MV-4-11 (cell line): Measurements from ENCODE around the gene MDGA2.

Source experiments
- DNase-seq: peaks from one replicate; lab custom pipeline; 2025; lab: John Stamatoyannopoulos, UW

The MDGA2 gene

DNA sequence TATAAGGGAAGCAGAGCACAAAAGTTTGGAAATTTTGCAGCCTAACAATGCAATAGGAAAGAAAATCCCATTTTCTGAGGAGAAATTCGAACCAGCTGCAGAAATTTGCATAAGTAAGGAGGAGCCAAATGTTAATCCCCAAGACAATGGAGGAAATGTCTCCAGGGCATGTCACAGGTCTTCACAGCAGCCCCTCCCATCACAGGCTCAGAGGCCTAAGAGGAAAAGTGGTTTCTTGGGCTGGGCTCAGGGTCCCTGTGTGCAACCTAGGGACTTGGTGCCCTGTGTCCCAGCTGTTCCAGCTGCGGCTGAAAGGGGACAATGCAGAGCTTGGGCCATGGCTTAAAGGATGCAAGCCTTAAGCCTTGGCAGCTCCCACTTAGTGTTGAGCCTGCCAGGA lies 190.0 kb downstream of the MDGA2 start:
- no peak for DNase-seq

DNA sequence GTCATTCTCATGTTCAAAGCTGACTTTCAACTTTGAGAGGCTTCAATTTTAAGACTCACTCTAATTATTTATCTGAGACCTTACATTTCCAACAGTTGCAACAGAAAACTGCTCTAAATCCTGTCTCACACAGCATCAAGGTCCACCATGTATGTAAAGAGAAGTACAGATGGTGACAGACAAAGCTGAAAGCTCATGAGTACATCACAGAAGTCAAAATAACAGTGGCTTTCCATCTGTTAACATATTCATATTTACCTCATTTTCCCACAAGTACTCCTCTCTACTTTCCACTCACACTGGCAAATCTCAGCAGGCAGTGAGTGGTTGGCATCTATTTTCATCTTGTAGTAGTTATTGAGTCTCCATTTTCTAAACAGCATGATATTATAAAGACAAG lies 192.0 kb downstream of the MDGA2 start:
- DNase-seq: no peak

DNA sequence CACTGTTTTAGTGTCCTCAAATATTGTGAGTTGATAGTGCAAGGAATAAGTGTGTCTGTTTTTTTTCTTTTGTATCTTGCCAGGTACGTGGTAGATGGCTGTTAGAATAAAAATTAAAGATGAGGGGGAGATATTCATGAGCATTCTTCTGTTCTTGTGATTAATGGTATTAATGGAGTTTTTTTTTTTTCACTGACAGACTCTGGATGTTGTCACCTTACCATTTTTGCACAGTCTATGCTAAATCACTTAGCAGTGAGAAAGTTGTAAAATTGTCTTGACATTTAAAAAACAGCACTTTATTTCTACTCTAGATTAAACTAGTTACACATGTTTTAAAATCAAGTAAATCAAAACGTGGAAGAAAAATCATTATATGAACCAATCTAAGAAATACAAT lies 204.3 kb downstream of the MDGA2 start:
- DNase-seq: no peak

DNA sequence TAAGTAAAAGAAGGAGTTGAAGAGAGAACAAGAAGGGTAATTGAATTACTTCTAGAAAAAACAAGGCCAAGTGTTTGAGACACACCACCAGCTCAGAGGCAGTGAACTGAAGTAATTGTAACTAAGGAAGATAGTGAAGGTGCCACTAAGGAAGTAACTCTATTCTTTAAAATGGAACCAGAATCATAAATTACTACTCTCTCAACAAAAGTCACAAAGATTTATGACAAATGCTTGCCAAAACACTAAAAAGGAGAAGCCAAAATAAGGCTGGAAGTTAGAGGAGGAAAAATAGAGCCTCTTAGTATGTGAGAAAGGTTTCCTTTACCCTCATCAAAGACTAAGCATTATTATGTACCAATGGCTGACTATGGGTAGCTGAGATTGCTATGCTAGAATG lies 208.5 kb downstream of the MDGA2 start:
- DNase-seq: no peak

DNA sequence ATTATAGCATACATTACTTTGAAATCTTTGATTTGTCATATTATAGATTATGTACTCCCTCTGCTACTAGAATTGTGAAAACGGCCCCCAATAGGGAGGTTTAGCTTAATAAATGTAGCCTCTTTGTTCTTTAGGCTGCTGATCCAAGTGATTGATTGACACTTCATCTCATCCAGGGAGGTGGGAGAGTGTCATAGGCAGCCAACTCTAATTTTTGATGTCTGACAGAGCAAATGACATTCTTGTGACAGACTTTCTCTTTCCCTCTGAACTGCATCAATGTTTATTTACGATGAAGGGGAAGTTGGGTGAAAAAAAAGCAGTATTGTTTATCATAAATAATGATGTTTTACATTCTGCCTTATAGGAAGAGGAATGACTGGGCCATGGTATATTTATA lies 221.4 kb downstream of the MDGA2 start:
- no peak for DNase-seq

DNA sequence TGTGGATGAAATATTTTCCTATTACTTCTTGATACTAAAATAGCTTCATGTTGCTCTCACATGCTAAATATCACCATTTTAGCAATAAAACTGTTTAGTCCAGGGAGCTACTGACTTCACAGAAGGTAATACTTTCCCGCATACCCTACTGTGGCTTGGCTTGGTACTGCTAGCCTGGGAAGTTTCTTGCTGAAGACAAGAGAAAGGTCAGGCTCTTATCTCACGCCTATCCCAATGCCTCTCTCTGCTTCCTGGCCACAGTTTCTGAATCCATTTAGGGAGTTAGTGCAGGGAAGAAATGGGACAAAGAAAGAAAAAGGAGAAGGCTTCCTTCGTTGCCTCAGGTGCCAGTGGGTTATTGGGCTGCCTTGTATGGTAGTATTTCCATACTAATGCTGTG lies 228.3 kb downstream of the MDGA2 start:
- no peak for DNase-seq

DNA sequence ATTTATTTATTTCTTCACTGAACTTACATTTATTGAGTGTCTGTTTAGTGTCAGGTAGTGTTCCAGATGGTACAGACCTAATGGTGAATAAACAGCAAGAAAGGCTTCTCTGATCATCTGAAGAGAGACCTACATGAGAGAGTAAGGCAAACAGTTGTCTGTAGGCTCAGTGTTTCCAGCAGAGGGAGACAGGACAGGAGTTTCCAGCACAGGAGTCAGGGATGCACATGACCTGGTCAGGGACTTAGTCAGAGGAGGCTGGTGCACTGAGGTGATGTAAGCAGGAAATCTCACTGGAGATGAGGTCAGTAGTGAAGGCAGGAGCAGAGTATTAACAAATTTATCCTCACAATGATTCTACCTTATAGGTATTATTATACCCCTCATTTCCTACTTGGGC lies 233.2 kb downstream of the MDGA2 start:
- DNase-seq: peak; percentile 25

DNA sequence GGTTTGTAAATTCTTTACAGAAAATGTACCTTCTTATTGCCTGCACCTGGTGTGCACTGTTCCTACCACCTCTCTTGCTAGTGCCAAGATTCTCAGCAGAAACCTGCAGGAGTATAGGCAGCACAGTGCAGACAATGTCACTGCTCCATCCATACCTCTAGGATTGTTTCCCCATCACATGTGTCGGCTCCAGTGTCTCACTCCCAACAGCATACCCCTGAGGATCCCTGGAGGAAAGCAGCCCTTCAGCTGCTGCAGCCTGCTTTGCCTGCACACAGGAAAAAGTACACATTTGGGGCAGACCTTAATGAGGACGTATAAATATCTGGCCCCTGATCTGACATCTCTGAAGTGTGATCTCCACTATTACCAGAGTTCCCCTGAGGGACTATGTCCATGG lies 235.5 kb downstream of the MDGA2 start:
- DNase-seq: no peak

DNA sequence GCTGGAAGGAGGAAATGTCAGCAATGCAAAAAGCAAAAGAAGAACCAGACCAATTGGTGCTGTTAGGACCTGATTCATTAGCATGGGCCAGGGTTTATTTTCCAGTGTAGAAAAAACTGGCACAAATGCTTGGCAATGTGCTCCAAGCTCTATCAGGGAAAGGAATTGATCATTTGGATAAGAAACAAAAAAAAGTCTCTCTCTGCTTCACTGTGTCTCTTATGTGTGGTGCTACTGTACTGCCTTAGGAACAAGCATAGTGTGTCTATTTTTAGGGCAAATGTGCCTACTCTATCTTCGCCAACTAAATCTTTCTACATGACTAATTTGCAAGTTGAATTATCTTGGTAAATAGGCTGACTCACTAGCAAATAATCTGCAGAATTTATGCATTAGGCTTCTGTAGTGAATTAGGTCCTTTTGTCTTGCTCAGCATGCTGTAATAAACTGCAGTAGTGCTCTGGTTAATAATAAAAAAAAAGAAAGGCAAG lies 236.7 kb downstream of the MDGA2 start:
- DNase-seq: no peak

DNA sequence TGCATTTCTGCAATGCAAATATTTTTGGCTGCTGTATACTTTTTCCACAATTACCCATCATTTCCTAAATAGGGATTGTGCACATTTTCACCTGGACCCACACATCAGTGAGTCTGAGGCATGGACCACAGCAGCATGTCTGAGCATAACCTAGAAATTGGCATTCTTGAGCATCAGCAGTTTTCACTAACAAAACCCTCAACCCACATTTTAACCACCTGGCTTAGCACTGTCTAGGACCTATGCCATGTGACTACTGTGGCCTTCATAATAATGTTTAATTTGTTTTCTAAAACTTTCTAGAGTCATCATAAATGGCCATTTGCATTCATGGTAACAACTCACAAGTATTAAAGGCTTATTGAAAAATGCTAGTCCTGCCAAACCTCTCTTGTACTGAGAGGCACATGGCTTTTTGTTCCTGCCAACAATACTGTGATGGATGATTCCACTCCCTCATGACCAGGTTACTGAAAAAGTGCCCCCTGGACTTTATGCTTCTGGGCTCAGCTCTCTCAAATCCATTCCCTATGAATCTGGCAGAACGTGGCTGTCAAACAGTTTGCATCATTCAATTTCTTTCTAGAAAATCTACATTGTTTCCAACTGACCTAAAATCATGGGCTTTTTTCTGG lies 240.0 kb downstream of the MDGA2 start:
- no peak for DNase-seq

DNA sequence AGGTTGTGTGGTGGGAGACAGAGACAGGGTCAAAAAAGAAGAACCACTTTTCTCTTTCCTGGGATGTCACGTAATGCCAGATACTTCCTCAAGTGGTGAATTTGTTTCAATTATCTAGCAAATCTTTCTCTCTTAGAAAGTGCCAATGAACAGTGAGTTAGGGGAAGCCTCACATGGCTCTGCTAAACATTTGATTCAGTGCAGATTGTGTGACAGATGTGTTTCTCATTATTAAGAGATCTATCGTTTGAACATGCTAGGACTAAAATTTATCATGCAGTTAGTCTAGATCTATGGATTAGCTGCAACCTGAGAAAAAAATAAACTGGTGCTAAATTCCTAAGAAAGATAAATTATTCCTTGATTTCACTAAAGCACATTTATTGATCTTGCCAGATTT lies 247.8 kb downstream of the MDGA2 start:
- no peak for DNase-seq

DNA sequence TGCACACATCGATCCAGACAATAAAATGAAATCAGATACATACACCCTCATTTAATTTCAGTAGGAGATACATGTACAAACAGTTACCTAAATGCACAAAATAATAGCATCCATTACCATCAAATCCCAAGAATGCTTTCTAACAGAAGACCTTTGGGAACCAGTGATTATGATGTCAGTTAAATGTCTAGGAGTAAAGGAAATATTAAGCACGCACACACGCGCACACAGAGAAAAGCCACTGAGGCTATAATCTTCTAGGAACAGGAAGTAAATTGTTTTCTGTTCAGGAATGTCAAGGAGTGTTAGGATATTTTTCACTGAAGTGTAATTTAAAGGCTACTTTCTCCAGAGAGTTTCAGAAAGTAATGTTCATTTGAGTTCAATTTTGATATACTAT lies 250.1 kb downstream of the MDGA2 start:
- DNase-seq: no peak

DNA sequence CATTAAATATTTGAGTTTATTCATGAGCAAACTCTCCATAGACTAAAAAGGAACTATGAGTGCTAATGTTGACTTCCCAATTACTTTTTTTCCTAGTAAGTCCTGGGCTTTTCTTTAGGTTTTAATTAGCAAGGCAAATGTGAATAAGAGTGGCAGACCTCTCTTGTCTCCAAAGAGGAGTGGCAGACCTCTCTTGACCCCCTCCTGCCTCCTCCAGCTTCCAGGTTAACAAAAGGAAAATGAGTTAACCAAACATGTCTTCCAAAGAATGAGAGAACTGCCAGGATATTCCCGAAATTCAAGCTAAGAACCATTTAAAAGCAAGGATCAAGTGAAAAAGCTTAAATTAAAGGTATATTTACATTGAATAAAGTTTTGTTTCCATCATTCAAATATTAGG lies 253.2 kb downstream of the MDGA2 start:
- no peak for DNase-seq

DNA sequence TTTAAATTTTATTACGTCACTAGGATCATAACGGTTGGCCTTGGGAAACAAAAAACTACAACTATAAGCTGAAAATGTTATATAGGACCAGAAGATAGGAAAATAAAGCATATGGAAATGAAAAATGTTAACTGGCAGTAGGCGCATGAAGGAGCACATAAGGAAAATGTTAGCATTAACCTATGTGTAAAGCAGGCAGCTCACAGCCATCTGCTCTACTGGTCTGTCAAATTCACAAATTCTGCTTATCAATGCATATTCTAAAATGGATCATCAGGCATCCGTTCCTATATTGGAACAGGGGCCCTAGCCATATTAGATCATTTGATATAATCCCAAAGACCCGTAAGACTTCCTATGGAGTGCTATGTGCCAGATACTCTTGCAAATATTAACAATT lies 263.9 kb downstream of the MDGA2 start:
- DNase-seq: no peak

DNA sequence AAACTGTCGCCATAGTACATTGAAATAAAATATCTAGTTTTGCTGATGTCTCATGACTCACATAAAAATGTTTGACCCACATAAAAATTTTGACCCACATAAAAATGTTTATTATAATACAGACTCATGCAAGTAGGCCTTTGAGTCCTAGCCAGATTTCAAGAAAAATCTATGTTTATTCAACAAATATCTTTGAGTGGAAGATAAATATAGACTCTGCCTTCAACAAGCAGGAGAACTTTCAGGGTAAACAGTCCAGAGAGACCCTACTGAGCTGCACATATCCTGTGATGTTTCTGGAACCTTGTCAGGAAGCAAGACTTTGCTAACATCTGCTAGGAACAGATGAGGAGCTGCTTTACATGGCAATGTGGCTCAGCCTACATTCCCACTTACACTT lies 283.1 kb downstream of the MDGA2 start:
- no peak for DNase-seq

DNA sequence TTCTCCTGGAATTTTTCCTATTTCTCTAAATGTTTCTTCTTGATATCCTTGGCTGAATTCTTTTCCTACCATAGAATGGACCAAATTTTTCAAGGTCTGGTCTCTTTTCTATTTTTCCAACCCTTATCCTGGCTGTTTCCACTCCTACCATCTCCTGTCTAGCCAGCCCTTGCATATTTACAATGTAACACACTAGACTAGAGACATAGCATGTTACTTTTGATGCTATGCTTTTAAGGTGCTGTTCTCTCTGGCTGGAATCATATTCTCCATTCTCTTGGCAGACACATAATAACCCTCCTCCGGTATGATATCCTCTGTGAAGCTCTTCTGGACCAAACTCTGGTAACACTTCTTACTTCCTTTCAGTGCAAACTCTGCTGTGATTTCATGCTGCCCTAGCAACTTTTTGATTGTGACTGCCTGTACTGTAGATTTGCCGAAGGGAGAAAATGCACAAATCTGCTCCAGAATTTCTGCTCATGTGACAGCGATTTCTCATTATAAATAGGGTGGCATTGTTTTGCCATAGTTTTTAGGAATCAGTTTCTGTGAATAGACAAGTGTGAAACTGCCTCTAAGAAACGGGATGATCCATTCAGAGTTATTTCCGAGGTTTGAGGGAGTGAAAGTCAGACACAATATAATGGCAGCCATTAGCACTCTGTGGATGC lies 284.4 kb downstream of the MDGA2 start:
- no peak for DNase-seq

DNA sequence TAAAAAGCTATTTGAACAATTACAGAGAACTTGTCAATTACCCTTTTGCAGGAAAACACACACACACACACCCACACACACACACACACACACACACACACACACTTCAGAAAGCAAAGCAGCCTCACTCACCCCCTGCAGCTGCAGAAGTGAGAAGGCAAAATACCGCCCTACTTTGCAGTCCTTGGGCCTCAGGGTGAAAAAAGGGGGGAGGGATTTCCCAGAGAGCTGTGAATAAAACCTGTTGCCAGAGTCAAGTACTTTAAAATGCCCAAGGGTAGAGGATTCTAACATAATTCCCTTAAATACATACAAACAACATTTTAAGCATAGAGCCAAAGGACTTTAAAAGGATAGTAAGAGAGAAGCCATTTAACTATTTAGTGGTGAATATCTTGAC lies 285.9 kb downstream of the MDGA2 start:
- no peak for DNase-seq

DNA sequence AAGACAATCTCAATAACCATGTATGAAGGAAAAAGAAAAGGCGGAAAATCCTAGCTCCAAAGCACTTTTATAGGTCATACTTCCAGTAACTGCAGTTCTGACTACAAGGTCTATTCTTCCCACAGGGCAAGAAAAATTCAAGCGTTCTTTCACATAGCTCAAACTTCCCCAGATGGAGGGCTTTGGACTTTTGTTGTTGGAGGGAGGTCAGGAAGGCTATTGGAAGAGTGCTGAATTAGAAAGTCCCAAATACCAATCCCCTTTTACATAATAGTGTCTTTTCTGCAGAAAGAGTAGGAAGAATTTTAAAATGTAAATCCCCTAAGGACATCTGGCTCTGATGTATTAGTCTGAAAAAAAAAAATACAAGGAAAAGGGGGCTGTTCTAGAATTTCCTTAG lies 309.4 kb downstream of the MDGA2 start:
- no peak for DNase-seq

DNA sequence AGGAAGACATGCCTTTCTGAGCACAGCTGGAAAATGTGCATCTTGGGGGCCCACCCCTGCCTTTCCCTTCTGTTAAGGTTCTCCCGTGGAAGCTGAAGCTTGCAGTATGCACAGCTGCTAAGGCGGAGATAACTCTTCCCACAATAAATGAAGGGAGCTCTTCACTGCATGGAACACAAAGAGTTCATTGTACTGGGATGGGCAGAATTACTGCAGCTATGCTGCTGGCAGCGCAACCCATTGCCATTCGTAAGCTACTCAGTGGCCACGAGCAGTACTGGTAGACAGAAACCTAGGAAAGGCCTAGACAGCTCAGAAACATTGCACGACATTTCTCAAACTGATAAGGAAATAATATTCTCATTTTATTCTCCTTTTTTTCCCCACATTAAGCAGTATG lies 310.2 kb downstream of the MDGA2 start:
- DNase-seq: no peak

DNA sequence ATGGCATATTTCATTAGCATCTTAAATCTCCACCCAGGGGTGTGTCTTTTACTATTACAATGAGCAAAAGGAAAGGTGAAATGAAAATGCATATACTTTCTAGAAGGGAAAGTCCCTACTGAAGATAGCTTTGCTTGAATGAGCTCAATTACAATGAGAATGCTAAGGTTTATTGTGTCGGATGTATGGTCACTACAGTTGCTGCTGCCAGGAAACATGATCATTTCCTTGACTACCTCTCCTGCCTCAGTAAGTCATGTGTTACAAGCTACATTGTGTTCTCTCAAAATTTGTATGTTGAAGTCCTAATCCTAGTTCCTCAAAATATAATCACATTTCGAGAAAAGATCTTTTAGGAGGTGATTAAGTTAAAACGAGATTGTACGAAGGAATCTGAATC lies 322.2 kb downstream of the MDGA2 start:
- DNase-seq: peak; percentile 14

DNA sequence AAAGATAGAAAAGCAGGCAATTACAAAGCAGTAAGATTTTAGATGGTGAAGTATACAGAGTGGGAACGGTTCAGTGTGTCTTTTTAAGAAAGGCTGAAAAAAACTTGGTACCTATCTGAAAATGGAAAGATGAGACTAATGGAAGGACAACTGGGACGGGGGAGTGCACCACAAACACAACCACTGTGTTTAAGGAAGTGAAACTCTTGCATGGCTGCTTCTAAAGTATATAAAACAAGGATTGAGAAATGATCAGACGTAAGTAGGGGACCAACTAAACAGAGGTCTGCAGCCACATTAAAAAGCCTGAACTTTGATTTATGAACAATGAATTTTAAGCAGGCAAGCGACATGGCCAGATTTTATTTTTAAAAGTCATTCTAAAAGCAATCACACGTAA lies 328.6 kb downstream of the MDGA2 start:
- DNase-seq: peak; percentile 88

DNA sequence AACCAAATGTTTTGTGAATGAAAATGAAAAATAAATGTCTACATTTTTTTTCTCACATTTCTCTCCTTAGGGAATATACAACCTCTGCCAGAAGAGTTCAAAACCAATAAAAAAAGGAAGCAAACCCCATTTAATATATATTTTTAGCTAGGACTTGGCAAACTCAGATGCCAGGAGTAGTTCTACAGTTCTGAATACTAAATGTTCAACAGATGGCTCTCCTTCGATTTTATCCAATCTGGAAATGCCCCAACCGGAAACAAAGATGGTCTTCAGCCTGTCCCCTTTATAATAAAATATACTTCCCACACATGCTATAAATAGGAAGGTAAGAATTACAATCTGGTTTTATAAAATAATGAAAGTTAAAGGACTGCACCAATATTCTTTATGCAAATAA lies 330.4 kb downstream of the MDGA2 start:
- no peak for DNase-seq

DNA sequence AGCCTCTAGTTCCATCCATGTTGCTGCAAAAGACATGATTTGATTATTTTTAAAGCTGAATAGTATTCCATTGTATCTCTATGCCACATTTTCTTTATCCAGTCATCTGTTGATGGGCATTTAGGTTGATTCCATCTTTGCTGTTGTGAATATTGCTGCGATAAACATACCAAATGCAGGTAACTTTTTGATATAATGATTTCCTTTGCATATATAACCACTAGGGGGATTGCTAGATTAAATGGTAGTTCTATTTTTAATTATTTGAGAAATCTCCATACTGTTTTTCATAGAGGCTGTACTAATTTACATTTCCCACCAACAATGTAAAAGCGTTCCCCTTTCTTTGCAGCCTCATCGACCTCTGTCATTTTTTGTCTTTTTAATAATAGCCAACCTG lies 342.5 kb downstream of the MDGA2 start:
- DNase-seq: no peak

DNA sequence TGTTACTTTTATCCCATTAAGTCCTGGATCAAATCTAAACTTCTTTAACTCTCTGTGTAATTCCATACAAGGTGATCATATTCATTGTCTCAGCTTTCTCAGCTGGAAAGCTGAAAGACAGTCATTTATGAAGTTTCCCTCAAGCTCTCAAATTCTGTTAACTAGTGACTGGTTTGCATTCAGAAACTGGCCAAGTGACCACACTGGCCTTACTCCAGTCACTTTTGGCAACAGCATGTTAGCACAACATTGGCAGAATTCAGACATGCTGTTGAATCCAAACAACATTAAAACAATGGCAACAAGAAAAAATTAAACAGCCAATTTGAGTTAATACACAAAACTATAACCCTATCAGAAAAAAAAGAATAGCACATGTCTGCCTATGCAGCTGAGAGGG lies 343.3 kb downstream of the MDGA2 start:
- no peak for DNase-seq
